Esophagus (tissue), 2 donors: Measurements from ENCODE around the gene FUBP3. TPM values are rescaled to one million over a fixed set of nuclear protein-coding genes. Genes with fewer than 3 reads are reported as not detected.

Source experiments
- H3K27ac ChIP-seq, 2 donors: one replicate each; pipeline ENCODE4 v1.5.1; 2013; ENCODE audit warnings: low read depth in 2 of 2, mild to moderate bottlenecking in 2 of 2, inconsistent platforms in 1 of 2, low read length in 1 of 2, moderate library complexity in 1 of 2
- H3K27me3 ChIP-seq, 2 donors: one replicate each; pipeline ENCODE4 v1.6.1; 2013; ENCODE audit warnings: low read length in 2 of 2, control low read depth in 1 of 2, mild to moderate bottlenecking in 1 of 2; ENCODE audit not compliant: insufficient read depth in 2 of 2, control insufficient read depth in 1 of 2
- H3K36me3 ChIP-seq, 2 donors: one replicate each; pipeline ENCODE4 v1.6.1; 2013; ENCODE audit warnings: low read length in 1 of 2; ENCODE audit not compliant: control insufficient read depth in 2 of 2, insufficient read depth in 2 of 2
- H3K4me1 ChIP-seq, 2 donors: one replicate each; pipeline ENCODE4 v1.6.1; 2013; ENCODE audit warnings: low read length in 1 of 2; ENCODE audit not compliant: control insufficient read depth in 2 of 2, insufficient read depth in 2 of 2
- H3K4me3 ChIP-seq, 2 donors: one replicate each; pipeline ENCODE4 v1.5.1; 2013; ENCODE audit warnings: low read length in 2 of 2, mild to moderate bottlenecking in 2 of 2, low read depth in 1 of 2, moderate library complexity in 1 of 2
- H3K9me3 ChIP-seq, 2 donors: one replicate each; pipeline ENCODE4 v1.6.1; 2013; ENCODE audit warnings: mild to moderate bottlenecking in 2 of 2, low read depth in 1 of 2, low read length in 1 of 2, moderate library complexity in 1 of 2; ENCODE audit not compliant: control insufficient read depth in 2 of 2, insufficient read depth in 1 of 2
- WGBS, 2 donors: extraction: QIAGEN DNeasy Blood & Tissue Kit; methylation state at CpG; one replicate each; pipeline ENCODE4 v1.1.7; 2013; 5-methylcytosine and 5-hydroxymethylcytosine counted together
- polyA plus RNA-seq, 2 donors: library from polyadenylated mRNA; stranded (reverse); fragments of 200-250 nt; gene quantifications; one replicate each; pipeline ENCODE4 v1.2.3, GENCODE V29; 2013
- donor health status: healthy with polysubstance abuse.
- donor health status: Bipolar disorder and iron deficiency.

FUBP3 gene
- polyA plus RNA-seq, 2 donors: 11.3 to 23.1 TPM

DNA sequence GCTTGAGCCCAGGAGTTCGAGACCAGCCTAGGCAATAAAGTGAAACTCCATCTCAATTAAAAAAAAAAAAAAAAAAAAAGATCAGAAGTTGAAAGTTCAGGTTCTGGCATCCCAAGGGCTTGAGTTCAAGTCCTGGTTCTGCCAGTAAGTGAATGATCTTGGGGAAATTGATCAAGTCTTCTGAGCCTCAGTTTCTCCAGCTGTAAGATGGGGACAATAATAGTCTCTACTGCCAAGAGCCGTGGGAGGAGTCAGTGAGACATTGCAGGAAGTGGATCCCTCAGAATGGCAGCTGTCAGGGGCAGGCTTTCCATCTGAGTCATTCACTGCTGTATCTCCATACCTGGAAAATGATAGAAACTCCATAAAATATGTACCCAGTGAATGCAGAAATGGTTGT, 37.8 kb upstream of the FUBP3 start:
- no peaks in the 10 kb centered on the region for H3K27me3 ChIP-seq
- no peaks in the 10 kb centered on the region for H3K36me3 ChIP-seq
- H3K4me3 ChIP-seq: no peak overlapping the region
- no peaks in the 10 kb centered on the region for H3K9me3 ChIP-seq
- peaks cover 0 to 18% of the 10 kb centered on the region in 2 donors for H3K4me1 ChIP-seq
- H3K27ac ChIP-seq: no peak overlapping the region
- WGBS, 2 donors: 63 to 80% methylated on average over 2 of the region's 2 CpGs

DNA sequence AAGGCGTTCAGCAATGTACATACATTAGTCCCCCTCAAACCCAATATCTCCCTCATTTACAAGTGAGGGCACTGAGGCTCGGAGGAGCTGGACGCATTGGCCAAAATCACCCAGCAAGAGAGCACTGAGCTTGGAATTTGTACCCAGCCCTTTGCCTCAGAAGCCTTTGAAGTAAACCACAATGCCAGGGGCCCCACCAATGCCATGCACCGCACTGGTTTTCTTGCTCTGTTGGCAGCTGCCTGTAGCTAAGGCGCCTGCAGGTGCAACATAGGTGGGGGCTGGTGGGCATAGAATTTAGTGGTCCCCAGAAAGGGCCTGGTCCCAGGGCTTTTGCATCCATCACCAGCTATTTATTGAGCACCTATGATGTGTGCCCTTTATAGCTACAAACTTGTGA, 37.3 kb upstream of the FUBP3 start:
- Histone ChIP-seq H3K4me3 (no peak overlapping the region), H3K27ac (no peak overlapping the region), H3K4me1 (peaks cover 0 to 18% of the 10 kb centered on the region in 2 donors), H3K9me3 (no peaks in the 10 kb centered on the region), H3K36me3 (no peaks in the 10 kb centered on the region), H3K27me3 (no peaks in the 10 kb centered on the region)
- WGBS, 2 donors: 68 to 72% methylated on average over 5 of the region's 5 CpGs

DNA sequence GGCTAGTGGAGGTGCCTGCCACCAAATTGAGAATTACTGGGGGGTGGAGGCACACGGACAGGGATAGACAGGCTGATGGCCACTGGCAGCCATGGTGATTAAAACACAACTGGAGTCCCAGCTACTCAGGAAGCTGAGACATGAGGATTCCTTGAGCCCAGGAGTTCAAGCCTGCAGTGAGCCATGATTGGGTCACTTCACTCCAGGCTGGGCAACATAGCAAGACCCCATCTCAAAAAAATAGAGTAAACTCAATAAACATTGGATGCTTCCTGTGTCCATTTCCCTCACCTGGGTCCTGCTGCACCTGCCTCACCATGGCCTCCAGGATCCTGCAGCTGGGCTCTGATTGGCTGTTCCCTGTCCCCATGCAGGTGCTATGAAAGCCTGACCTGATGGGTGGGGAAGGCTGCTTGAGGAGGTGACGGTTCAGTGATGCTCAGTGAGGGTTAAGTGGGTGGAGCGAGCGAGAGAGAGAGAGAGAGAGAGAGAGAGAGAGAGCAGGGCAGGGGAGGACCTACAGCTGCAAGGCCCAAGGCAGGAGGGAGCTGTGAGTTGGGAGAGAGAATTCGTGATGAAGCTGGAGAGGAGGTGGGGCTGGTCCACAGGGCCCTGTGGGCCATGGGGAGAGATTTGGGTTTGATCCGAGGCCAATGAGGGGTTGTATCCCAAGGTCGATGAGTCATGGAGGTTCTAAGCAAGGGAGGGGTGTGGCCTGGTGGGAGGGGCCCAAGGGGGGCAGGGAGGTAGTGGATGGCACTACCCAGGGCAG, 36.7 kb upstream of the FUBP3 start:
- 42 to 47% methylated on average over 7 of the region's 7 CpGs for WGBS, 2 donors
- H3K27me3 ChIP-seq: no peaks in the 10 kb centered on the region
- peaks cover 0 to 18% of the 10 kb centered on the region in 2 donors for H3K4me1 ChIP-seq
- H3K9me3 ChIP-seq: no peaks in the 10 kb centered on the region
- no peak overlapping the region for H3K27ac ChIP-seq
- no peaks in the 10 kb centered on the region for H3K36me3 ChIP-seq
- no peak overlapping the region for H3K4me3 ChIP-seq

DNA sequence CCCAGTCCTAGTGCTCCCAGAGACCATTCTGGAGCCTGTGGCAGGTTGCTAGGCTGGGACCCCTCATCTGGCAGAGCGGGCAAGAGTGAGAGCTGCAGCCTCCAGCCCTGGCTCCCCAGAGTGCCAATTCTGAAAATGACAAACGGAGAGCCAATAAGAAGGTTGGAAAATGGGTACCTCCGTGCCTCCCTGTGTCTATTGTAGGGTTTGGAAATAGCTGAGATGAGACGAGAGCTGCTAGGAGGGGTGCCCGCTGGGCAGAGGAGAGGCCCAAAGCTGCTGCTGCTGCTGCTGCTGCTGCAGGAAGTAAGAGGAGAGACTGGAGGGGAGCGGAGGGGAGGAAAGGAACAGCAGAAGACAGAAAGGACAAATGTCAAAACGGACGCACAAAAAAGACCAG, 36.0 kb upstream of the FUBP3 start:
- no peaks in the 10 kb centered on the region for H3K27me3 ChIP-seq
- no peak overlapping the region for H3K27ac ChIP-seq
- H3K36me3 ChIP-seq: no peaks in the 10 kb centered on the region
- H3K4me3 ChIP-seq: no peak overlapping the region
- peaks cover 0 to 2% of the 10 kb centered on the region in 2 donors for H3K9me3 ChIP-seq
- 63 to 65% methylated on average over 8 of the region's 8 CpGs for WGBS, 2 donors
- peaks cover 0 to 18% of the 10 kb centered on the region in 2 donors for H3K4me1 ChIP-seq

DNA sequence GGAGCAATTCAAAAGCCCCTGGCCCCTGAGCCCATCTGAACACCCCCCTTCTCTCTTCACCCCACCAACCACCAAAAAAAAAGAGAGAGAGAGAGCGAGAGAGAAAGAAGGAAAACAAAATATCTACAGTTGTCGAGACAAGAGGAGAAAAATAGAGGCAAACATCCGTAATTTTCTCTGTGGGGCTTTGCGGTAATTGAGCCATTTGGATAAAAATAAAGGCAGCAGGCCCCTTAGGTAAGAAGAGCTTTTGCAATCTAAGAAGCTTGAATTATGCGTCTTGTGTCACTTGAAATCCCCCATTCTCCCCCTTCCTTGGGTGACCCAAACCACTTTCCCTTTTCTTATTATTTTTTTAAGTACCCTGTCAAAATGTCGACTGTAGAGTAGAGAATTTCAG, 35.5 kb upstream of the FUBP3 start:
- H3K27me3 ChIP-seq: no peaks in the 10 kb centered on the region
- no peaks in the 10 kb centered on the region for H3K36me3 ChIP-seq
- no peak overlapping the region for H3K27ac ChIP-seq
- H3K4me3 ChIP-seq: no peak overlapping the region
- H3K9me3 ChIP-seq: peaks cover 0 to 2% of the 10 kb centered on the region in 2 donors
- H3K4me1 ChIP-seq: peaks cover 0 to 16% of the 10 kb centered on the region in 2 donors
- WGBS, 2 donors: 75% methylated on average over 6 of the region's 6 CpGs

DNA sequence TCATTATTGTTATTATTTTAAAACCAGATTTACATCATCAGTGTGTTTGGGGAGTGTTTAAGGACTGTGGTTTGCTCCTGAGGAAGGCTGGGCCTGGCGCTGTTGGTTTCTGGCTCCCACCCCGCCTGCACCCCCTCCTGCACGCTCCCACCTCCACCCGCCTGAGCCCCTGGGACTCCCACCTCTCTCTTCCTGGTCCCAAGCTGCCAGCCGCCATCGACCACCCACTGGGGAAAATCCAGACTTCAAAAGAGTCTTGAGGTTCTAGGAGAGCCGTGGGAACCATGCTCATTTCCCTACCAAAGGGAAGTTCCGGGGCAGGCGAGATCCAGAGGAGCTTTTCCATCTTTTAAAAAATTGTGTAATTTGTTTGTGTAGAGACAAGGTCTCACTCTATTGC, 35.0 kb upstream of the FUBP3 start:
- Histone ChIP-seq H3K4me1 (peaks cover 0 to 16% of the 10 kb centered on the region in 2 donors), H3K4me3 (no peak overlapping the region), H3K9me3 (peaks cover 2% of the 10 kb centered on the region in 2 donors), H3K27me3 (no peaks in the 10 kb centered on the region), H3K36me3 (no peaks in the 10 kb centered on the region), H3K27ac (no peak overlapping the region)
- WGBS, 2 donors: 63 to 76% methylated on average over 9 of the region's 9 CpGs

DNA sequence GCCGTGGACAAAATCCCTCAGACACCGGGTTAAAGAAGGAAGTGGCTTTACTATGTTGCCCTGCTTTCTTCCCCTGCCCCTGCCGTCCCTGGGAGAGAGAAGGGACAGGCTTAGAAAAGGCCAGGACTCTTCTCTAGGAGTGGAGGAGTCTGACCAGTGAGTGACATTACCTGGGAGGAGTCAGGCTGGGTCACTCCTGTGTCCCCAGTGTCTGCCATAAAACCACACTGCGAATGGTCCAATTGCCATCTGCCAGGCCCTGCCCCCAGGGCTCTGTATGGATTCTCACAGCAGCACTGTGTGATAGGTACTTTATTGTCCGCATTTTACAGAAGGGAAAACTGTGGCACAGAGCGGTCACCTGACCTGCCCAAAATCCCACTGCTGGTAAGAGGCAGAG, 31.3 kb upstream of the FUBP3 start:
- Histone ChIP-seq H3K27ac (no peak overlapping the region), H3K27me3 (no peaks in the 10 kb centered on the region), H3K4me1 (peaks cover 0 to 2% of the 10 kb centered on the region in 2 donors), H3K4me3 (no peak overlapping the region), H3K9me3 (peaks cover 2% of the 10 kb centered on the region in 2 donors), H3K36me3 (no peaks in the 10 kb centered on the region)
- WGBS, 2 donors: 82 to 83% methylated on average over 6 of the region's 6 CpGs

DNA sequence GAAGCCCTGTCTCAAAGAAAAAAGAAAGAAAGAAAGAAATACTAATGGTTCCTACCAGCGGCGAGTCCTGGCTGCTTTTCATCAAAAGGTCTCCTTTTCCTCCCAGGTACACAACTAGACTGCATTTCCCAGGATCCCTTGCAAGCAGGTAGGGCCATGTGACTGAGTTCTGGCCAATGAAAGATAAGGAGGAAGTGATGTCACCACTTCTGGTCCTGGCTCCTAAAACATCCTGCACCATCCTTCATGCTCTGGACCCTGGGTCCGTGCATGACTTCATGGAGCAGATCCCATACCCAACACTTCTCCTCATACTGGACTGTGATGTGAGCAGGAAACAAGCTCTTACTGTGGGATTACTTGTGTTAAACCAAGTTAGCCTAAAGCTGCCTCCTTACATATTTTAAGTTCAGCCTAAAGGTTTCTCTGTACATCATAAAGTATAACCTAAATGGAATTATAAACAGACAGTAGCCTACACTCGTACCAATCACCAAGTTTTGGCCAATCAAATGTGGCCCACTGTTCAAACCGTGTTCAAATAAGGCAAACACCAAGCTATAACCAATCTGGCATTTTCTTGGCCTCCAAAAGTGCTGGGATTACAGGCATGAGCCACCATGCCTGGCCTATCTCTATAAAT, 30.2 kb upstream of the FUBP3 start:
- Histone ChIP-seq H3K27ac (no peak overlapping the region), H3K27me3 (no peaks in the 10 kb centered on the region), H3K9me3 (peaks cover 2% of the 10 kb centered on the region in 2 donors), H3K4me1 (no peaks in the 10 kb centered on the region), H3K36me3 (no peaks in the 10 kb centered on the region), H3K4me3 (no peak overlapping the region)
- WGBS, 2 donors: 91% methylated on average over 5 of the region's 5 CpGs

DNA sequence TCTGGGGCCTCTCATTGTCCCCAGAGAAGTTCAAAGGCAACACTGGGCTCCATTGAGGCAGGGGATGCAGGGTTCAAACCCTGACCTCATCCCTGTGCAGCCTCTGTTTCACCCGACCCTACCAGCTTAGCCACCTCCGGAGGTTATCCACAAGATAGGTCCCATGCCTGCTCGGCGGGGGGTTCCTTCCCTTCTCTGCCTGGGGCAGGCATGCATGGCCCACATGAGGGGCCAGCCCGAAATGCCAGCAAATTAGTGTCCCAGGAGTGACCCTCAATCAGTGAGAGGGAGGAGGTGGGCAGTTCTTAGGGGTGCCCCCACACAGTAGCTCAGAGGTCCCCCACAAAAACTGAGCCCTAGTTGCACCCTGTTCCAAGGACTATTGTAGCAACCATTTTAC, 24.8 kb upstream of the FUBP3 start:
- Histone ChIP-seq H3K9me3 (peaks cover 0 to 2% of the 10 kb centered on the region in 2 donors), H3K4me1 (peaks cover 0 to 3% of the 10 kb centered on the region in 2 donors), H3K4me3 (no peak overlapping the region), H3K36me3 (no peaks in the 10 kb centered on the region), H3K27me3 (no peaks in the 10 kb centered on the region), H3K27ac (no peak overlapping the region)
- WGBS, 2 donors: 87 to 88% methylated on average over 5 of the region's 5 CpGs

DNA sequence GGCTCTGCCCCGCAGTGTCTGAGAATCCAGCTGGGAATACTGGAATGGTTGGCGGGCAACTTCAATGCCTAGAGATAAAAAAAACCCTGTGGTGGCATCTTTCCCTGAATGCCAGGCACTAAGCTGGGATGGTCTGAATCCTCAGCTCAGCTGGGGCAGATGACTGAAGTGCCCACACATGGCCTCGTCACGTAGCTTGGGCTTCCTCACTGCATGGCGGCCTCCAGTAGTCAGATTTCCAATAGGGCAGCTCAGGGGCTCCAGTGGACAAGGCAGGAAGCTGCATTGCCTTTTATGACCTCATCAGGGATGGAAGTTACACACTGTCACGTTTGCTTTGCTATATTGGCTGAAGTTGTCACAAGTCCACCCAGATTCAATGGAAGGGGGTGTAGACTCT, 24.3 kb upstream of the FUBP3 start:
- Histone ChIP-seq H3K27ac (no peak overlapping the region), H3K27me3 (no peaks in the 10 kb centered on the region), H3K9me3 (peaks cover 0 to 2% of the 10 kb centered on the region in 2 donors), H3K4me3 (no peak overlapping the region), H3K36me3 (no peaks in the 10 kb centered on the region), H3K4me1 (peaks cover 0 to 3% of the 10 kb centered on the region in 2 donors)
- WGBS, 2 donors: 83% methylated on average over 6 of the region's 6 CpGs
